CD4-positive, alpha-beta T cell treated with Interleukin-6 at 100 ng/mL for 8 hours (primary cell): ENCODE measurements around the gene TNXB.
A peak's percentile ranks its signal among the peaks of the same experiment; 100 is the strongest.

Source experiments
- DNase-seq: peaks from one replicate; pipeline ENCODE4 v3.0.0-alpha.2; 2020; ENCODE audit warnings: mixed read lengths, low spot score

TNXB gene, protein sequence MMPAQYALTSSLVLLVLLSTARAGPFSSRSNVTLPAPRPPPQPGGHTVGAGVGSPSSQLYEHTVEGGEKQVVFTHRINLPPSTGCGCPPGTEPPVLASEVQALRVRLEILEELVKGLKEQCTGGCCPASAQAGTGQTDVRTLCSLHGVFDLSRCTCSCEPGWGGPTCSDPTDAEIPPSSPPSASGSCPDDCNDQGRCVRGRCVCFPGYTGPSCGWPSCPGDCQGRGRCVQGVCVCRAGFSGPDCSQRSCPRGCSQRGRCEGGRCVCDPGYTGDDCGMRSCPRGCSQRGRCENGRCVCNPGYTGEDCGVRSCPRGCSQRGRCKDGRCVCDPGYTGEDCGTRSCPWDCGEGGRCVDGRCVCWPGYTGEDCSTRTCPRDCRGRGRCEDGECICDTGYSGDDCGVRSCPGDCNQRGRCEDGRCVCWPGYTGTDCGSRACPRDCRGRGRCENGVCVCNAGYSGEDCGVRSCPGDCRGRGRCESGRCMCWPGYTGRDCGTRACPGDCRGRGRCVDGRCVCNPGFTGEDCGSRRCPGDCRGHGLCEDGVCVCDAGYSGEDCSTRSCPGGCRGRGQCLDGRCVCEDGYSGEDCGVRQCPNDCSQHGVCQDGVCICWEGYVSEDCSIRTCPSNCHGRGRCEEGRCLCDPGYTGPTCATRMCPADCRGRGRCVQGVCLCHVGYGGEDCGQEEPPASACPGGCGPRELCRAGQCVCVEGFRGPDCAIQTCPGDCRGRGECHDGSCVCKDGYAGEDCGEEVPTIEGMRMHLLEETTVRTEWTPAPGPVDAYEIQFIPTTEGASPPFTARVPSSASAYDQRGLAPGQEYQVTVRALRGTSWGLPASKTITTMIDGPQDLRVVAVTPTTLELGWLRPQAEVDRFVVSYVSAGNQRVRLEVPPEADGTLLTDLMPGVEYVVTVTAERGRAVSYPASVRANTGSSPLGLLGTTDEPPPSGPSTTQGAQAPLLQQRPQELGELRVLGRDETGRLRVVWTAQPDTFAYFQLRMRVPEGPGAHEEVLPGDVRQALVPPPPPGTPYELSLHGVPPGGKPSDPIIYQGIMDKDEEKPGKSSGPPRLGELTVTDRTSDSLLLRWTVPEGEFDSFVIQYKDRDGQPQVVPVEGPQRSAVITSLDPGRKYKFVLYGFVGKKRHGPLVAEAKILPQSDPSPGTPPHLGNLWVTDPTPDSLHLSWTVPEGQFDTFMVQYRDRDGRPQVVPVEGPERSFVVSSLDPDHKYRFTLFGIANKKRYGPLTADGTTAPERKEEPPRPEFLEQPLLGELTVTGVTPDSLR (N-terminal part only)

GRCh38 chr6:32109114-32109764 is at the start of gene TNXB:
TNXB (minus strand) TSS chr6:32109338; CDS start chr6:32098198, 11,140 bp downstream.
- no peak for DNase-seq

- no peak for DNase-seq
Observed at GRCh38 chr6:32158052-32158451, 48.9 kb upstream of the TNXB start.

- no peak for DNase-seq
Observed at GRCh38 chr6:32156891-32157290, 47.8 kb upstream of the TNXB start.

DNA sequence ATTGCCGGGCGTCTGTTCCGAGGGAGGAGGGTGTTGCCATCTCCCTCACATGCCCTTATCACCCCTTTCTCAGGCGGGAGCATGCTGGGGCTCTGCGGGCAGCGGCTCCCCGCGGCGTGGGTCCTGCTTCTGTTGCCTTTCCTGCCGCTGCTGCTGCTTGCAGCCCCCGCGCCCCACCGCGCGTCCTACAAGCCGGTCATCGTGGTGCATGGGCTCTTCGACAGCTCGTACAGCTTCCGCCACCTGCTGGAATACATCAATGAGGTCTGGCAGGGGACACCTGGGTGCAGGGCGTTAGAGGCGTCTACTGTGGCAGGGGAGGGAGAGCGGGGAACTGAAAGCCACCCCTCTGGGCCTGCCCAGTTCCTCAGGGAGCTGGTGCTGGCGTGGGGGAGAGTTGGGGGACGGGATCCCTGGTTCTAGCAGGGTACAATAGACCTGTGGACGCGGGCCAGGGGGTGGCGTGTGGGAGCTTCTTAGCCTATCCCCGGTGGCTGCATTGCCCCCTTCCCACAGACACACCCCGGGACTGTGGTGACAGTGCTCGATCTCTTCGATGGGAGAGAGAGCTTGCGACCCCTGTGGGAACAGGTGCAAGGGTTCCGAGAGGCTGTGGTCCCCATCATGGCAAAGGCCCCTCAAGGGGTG is 45.5 kb upstream of the TNXB start:
- DNase-seq: peak; percentile 73

GRCh38 chr6:32153564-32154513 is 44.7 kb upstream of the TNXB start, which contains the start of gene PPT2:
PPT2 (plus strand) TSS chr6:32154141; CDS start chr6:32154595, 454 bp downstream.
- DNase-seq: peak; percentile 63

- no peak for DNase-seq
Observed at GRCh38 chr6:32152769-32153563, 43.8 kb upstream of the TNXB start.

GRCh38 chr6:32151863-32152768 is 43.0 kb upstream of the TNXB start, which contains the start of gene PRRT1:
PRRT1 (minus strand) TSS chr6:32151939; CDS start chr6:32151827, 112 bp downstream.
- no peak for DNase-seq

DNA sequence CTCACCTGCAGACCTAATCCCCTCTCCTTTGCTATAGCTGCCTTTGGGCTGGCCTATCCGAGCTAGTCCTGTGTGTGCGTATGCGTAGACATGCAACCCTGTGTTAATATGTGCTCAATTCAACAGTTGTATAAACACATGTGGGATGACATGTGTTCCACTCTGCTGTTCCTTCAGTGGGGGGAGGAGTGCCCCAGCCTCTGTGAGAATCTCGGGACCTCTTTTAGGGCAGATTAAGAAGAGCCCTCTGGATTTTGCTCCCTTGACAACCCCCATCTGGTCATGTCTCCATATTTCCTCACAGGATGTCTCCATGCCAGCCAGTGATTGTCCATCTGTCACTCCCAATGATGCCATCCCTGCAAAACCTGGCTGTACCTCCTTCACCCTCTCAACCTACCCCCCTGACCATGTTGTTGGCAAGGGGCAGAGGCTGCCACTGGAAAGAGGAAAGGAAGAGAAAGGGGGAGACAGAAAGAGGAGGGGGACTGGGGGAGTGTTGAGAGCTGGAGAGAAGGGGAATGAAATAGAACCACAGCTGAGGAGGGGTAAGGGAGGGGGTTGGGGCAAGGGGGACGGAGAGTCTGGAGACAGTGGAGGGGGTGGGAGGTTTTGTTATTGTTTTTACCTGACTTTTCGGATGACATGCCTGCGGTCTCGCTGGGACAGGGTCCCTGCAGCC is 42.2 kb upstream of the TNXB start:
- no peak for DNase-seq

DNA sequence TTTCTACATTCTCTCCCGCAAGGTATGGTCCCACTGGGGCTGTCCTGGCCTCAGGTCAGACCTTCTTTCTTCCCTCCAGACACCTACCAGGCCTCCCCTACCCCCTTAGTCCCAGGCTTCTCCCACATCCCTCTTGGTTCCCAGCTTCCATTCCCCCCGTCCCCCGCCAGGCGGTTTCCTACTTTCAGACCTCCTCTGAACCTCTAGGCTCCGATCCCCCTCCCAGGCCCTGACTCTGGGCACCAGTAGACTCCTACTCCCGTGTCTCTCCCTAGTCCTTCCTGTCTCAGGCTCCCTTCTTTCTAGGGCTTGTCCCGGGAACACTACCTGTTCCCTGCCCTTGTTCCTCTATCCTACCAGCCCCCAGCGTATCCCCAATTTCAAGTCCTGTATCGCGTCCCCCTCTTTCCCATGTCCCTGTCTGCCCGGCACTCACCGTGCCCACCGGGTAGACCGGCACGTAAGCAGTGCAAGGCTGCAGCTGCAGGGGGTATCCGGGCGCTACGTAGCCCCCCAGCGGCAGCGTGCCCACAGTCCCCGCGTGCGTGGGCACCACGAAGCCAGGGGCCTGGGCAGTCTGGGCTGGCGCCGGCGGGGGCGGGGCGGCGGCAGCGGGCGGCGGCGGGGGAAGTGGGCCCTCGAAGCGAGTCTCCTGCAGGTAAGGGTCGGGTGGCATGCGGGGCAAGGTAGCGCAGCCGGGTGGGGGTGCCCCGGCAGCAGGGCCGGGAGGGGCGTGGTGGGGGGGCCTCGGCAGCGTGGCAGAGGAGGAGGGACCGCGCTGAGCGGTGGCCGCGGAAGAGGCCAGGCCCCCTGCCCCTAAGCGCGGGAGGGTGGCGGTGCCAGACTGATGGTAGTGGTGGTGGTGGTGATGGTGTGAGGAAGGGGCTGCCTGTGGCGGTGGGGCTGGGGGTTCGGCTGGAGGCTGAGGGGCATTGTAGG is 41.1 kb upstream of the TNXB start:
- DNase-seq: no peak

DNA sequence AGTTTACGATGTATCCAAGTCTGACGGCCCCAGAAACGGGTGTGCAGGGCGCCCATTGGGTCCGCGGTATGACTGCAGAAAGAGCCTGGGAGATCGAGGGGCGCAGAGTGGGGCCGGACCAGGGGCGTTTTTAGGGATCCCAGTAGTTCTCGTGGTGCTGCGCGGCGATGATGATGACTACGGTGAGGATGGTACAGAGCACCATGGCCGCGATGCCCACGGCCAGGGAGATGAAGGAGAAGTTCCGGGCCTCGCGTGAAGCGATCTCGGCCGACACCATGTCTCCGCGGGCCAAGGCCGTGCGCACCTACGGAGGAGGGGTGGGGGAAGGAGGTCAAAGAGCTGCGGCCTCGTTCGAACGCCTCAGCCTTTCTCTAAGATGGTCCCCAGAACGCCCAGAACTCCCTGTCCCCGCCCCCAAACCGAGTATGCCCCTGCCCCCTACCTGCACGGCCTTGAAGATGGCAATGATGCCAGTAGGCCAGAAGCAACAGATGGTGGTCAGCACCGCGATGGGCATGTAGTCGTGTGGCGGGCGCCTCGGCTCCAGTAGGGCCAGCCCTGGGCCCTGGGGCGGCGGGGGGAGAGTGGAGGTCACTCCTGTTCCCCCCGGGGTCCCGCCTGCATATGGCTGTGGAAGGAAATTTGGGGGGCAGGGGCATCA is 40.1 kb upstream of the TNXB start:
- DNase-seq: no peak

DNA sequence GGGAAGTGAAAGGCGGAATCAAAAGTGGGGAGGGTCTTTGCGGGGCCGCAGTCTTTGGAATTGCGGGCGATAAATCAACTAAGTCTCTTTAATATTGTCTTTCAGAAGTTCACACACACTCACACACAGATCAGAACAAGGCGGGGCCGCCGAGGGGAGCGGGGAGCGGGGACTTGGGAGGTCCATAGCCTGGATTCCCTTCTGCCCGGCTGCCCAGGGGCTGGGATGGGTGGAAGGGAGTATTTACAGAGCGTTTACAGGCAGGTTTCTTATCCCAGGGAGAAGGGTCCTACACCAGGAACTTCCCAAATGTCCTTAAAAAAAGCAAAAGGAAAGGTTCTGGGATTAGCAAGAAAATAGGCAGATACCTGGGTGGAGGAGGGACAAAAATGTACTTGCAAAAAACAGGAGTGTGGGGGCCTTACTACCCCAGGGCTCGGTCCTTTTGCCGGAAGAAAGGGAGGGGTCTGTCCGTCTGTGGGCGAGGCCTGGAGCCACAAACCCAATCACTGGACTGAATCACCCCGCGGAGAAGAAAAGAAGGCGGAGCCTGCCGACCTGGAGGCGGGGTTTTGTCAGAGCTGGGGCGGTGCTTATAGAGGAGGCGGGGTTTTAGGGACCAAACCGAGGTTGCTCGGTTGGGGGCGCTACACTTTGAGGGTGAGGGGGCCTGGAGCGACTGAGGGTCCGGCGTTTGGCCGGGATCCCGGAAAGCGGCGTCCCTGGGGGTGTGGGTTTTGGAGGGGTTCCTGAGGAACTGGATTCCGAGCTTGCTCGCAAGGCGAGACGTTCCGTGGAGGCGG is 39.4 kb upstream of the TNXB start:
- DNase-seq: peak; percentile 57

- no peak for DNase-seq
Observed at GRCh38 chr6:32147401-32148132, 38.4 kb upstream of the TNXB start.

GRCh38 chr6:32146687-32147086 is 37.5 kb upstream of the TNXB start:
- DNase-seq: no peak

DNA sequence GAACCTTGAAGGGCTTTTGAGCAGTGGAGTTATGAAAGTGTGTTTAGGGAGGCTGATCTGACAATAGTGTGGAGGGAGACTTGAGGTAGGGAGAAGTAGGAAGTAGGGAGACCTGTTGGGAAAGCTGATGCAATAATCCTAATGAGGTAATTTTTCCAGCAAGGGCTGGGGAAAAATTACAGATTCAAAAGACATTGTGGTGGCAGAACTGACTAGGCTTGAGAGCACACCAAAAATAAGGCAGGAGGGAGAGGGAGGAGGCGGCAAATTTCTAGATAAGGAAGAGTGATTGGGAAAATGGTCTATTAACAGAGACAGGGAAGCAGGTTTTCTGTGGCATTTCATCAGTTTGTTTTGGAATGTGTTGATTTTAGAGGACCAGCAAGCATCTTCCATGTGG is 37.1 kb upstream of the TNXB start:
- no peak for DNase-seq
